Prostate gland (tissue), 2 donors: ENCODE data around the gene LOXHD1.

ENCODE experiments used
- CTCF ChIP-seq, 4 experiments: fragments of 200-600 bp in 2 of 4; fragments of 450-650 bp in 2 of 4; sonication (generic) in 2 of 4; IDR thresholded peaks; 1 replicate in 3 of 4; 2 replicates in 1 of 4; pipeline ENCODE4 v1.5.1; 2016 to 2019; ENCODE audit warnings: antibody characterized with exemption in 4 of 4, mild to moderate bottlenecking in 2 of 4, moderate library complexity in 2 of 4
- POLR2A ChIP-seq: fragments of 450-650 bp; IDR thresholded peaks from one replicate; pipeline ENCODE4 v1.6.1; 2016; ENCODE audit warnings: antibody characterized with exemption, mild to moderate bottlenecking
- POLR2AphosphoS5 ChIP-seq: sonication (generic); formaldehyde crosslinking; IDR thresholded peaks from one replicate; pipeline ENCODE4 v1.6.1; 2017; ENCODE audit warnings: antibody characterized with exemption

- TF ChIP-seq POLR2A (no peak), CTCF (IDR thresholded peaks at IDR 0.05) (no peak), POLR2AphosphoS5 (no peak)
Observed at GRCh38 chr18:46448347-46448746, 208.7 kb downstream of the LOXHD1 start.
